ENCODE measurements around the gene MPND. TPM values are rescaled to one million over a fixed set of nuclear protein-coding genes. Genes with fewer than 3 reads are reported as not detected.
"Not testable (repeated sequence)": the region's sequence is repeated elsewhere in the genome, so short reads cannot be mapped to it uniquely, and the experiment has no call there.

MPND gene
- total RNA-seq, 1 donor from 2014 or later, result 25.2 TPM

GRCh38 chr19:4342615-4343369 lies 570 bp upstream of the MPND start:
- POLR2A ChIA-PET, result interaction anchor here (0.5 to 3.1 kb wide), 20 partner anchors 9 to 580 kb away, joined by 3 to 22 read pairs (median 6); partner anchors contain the start of genes CHAF1A, EEF2, HDGFL2 and MRPL54
- peaks cover 35% of the 10 kb centered on the region for H3K4me1 Mint-ChIP-seq
- ATAC-seq (ENCODE audit: low read depth) (peak; percentile 85), DNase-seq (peak; percentile 75)
- TF ChIP-seq, protein P1, sequence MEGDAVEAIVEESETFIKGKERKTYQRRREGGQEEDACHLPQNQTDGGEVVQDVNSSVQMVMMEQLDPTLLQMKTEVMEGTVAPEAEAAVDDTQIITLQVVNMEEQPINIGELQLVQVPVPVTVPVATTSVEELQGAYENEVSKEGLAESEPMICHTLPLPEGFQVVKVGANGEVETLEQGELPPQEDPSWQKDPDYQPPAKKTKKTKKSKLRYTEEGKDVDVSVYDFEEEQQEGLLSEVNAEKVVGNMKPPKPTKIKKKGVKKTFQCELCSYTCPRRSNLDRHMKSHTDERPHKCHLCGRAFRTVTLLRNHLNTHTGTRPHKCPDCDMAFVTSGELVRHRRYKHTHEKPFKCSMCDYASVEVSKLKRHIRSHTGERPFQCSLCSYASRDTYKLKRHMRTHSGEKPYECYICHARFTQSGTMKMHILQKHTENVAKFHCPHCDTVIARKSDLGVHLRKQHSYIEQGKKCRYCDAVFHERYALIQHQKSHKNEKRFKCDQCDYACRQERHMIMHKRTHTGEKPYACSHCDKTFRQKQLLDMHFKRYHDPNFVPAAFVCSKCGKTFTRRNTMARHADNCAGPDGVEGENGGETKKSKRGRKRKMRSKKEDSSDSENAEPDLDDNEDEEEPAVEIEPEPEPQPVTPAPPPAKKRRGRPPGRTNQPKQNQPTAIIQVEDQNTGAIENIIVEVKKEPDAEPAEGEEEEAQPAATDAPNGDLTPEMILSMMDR (IDR thresholded peaks at IDR 0.05), result no peak
- peak overlapping the region; percentile 82 for H3K27ac Mint-ChIP-seq
- H3K9me3 Mint-ChIP-seq, result no peaks in the 10 kb centered on the region
- H3K27me3 Mint-ChIP-seq, result no peaks in the 10 kb centered on the region
- intact Hi-C loops (cut with micrococcal nuclease), result loop anchor here (1.0 to 2.0 kb wide), 6 partner anchors 14 to 580 kb away; partner anchors contain the start of genes CHAF1A, MRPL54 and YJU2
- CTCF ChIA-PET, result interaction anchor here (1.0 to 2.7 kb wide), 6 partner anchors 10 to 128 kb away, joined by 3 to 22 read pairs (median 3); no protein-coding TSS in a partner anchor
- peak overlapping the region; percentile 91 for H3K4me3 Mint-ChIP-seq
- H3K36me3 Mint-ChIP-seq (ENCODE audit: low read depth), result peaks cover 17% of the 10 kb centered on the region

DNA sequence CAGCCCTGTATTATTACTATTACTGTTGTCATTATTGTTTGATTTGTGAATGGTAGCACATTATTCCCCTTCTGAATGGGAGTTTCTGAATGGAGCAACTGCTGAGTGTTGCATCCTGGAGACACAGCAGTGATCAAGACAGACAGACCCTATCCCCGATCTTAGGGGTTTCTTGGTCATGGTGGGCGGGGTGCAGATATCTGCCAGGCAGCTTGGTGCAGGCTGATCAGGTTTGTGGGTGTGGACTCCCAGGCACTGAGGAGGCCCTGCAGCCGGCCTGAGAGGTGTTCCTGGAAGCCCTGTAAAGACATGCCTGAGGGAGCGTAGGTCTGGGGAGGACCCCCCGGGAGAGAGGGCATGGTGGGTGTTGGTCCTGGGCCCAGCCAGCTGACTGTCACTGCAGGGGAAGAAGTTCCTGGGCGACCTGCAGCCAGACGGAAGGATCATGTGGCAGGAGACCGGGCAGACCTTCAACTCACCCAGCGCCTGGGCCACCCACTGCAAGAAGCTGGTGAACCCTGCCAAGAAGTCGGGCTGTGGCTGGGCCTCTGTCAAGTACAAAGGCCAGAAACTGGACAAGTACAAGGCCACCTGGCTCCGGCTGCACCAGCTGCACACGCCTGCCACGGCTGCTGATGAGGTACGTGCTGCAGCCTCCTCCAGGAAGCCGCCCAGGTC lies 2.1 kb downstream of the MPND start:
- H3K27me3 Mint-ChIP-seq, result no peaks in the 10 kb centered on the region
- ATAC-seq (ENCODE audit: low read depth) (no peak), DNase-seq (no peak)
- H3K4me3 Mint-ChIP-seq, result peak overlapping the region; percentile 24
- POLR2A ChIA-PET, result no interaction called here
- no peak overlapping the region for H3K27ac Mint-ChIP-seq
- H3K36me3 Mint-ChIP-seq (ENCODE audit: low read depth), result peaks cover 27% of the 10 kb centered on the region
- CTCF ChIA-PET, result interaction anchor here (1.2 kb wide), 1 partner anchor 30 kb away, joined by 3 read pairs; no protein-coding TSS in a partner anchor
- TF ChIP-seq, protein P1 (IDR thresholded peaks at IDR 0.05), result no peak
- intact Hi-C loops (cut with micrococcal nuclease), result no loop called here
- H3K9me3 Mint-ChIP-seq, result no peaks in the 10 kb centered on the region
- H3K4me1 Mint-ChIP-seq, result peaks cover 20% of the 10 kb centered on the region

DNA sequence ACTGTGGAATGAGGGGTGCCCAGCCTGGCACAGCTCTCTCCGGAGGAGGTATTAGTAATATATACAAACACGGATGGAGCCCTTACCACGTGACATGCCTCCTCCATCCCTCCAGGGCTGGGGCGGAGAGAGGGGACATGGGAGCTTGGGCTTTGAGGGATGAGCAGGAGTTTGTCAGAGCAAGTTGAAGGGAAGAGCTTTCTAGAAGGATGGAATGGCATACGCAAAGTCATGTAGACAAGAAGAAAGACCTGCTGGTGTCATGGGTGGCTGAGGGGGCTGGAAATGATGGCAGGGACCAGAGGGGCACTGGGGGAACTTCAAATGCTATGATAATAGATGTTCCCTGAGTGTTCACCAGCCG lies 2.6 kb downstream of the MPND start:
- TF ChIP-seq, protein P1 (IDR thresholded peaks at IDR 0.05), result no peak
- intact Hi-C loops (cut with micrococcal nuclease), result no loop called here
- no peaks in the 10 kb centered on the region for H3K9me3 Mint-ChIP-seq
- H3K36me3 Mint-ChIP-seq (ENCODE audit: low read depth), result peaks cover 28% of the 10 kb centered on the region
- H3K27ac Mint-ChIP-seq, result no peak overlapping the region
- H3K27me3 Mint-ChIP-seq, result no peaks in the 10 kb centered on the region
- DNase-seq (no peak), ATAC-seq (ENCODE audit: low read depth) (no peak)
- H3K4me3 Mint-ChIP-seq, result no peak overlapping the region
- CTCF ChIA-PET, result interaction anchor here (1.2 kb wide), 1 partner anchor 30 kb away, joined by 3 read pairs; no protein-coding TSS in a partner anchor
- peaks cover 20% of the 10 kb centered on the region for H3K4me1 Mint-ChIP-seq
- POLR2A ChIA-PET, result interaction anchor here (0.6 kb wide), 1 partner anchor 53 kb away, joined by 4 read pairs; no protein-coding TSS in a partner anchor

GRCh38 chr19:4347521-4347920 lies 4.2 kb downstream of the MPND start:
- Mint-ChIP-seq H3K9me3 (no peaks in the 10 kb centered on the region), H3K4me3 (no peak overlapping the region), H3K27ac (no peak overlapping the region), H3K27me3 (no peaks in the 10 kb centered on the region), H3K4me1 (peaks cover 14% of the 10 kb centered on the region), H3K36me3 (ENCODE audit: low read depth) (peaks cover 28% of the 10 kb centered on the region)
- intact Hi-C loops (cut with micrococcal nuclease), result no loop called here
- TF ChIP-seq, protein P1 (IDR thresholded peaks at IDR 0.05), result no peak
- ChIA-PET POLR2A (interaction anchor here (1.3 kb wide), 1 partner anchor 19 kb away, joined by 3 read pairs; no protein-coding TSS in a partner anchor), CTCF (no interaction called here)
- ATAC-seq (ENCODE audit: low read depth) (no peak), DNase-seq (no peak)

DNA sequence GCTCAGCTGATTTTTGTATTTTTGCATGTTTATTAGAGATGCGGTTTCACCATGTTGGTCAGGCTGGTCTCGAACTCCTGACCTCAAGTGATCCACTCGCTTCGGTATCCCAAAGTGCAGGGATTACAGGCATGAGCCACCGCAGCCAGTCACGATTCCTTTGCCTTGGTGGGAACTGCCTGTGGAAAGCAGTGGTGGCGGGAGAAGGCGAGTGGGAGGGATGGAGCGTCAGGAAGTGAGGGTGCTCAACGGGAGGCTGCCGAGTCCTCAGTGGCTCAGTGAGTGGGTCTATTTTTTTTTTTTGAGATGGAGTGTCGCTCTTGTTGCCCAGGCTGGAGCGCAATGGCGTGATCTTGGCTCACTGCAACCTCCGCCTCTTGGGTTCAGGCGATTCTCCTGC lies 5.9 kb downstream of the MPND start:
- DNase-seq; ATAC-seq (ENCODE audit: low read depth); intact Hi-C loops (cut with micrococcal nuclease); CTCF ChIA-PET; H3K4me3 Mint-ChIP-seq; H3K27ac Mint-ChIP-seq; POLR2A ChIA-PET; H3K4me1 Mint-ChIP-seq; H3K9me3 Mint-ChIP-seq; H3K27me3 Mint-ChIP-seq: not testable (repeated sequence)
- peaks cover 25% of the 10 kb centered on the region for H3K36me3 Mint-ChIP-seq (ENCODE audit: low read depth)

All from activated B cell treated with CpG ODN at 0.5 μM for 24 hours (primary cell).